HL-60 (cell line): ENCODE results near the gene PLCB1.

Source experiments
- CTCF ChIP-seq: IDR thresholded peaks from one replicate; pipeline ENCODE4 v1.5.1; 2011; ENCODE audit warnings: low read length, control low read depth, inconsistent platforms; ENCODE audit not compliant: insufficient read depth
- GABPA ChIP-seq: IDR thresholded peaks from 2 replicates; pipeline ENCODE4 v1.6.1; 2012; ENCODE audit warnings: low read depth
- POLR2AphosphoS5 ChIP-seq: IDR thresholded peaks from 2 replicates; pipeline ENCODE4 v1.6.1; 2012; ENCODE audit warnings: low read depth
- REST ChIP-seq: IDR thresholded peaks from 2 replicates; pipeline ENCODE4 v1.6.1; 2012; ENCODE audit warnings: low read depth; ENCODE audit not compliant: insufficient replicate concordance

- TF ChIP-seq POLR2AphosphoS5, result no peak
- TF ChIP-seq CTCF, result no peak
- no peak for TF ChIP-seq GABPA
- TF ChIP-seq REST, result no peak
These were observed 311.5 kb downstream of the PLCB1 start for GRCh38 chr20:8443464-8444072.
